ENCODE results near the gene GZMB.
"Not testable (repeated sequence)": the region's sequence is repeated elsewhere in the genome, so short reads cannot be mapped to it uniquely, and the experiment has no call there.

GZMB gene, protein sequence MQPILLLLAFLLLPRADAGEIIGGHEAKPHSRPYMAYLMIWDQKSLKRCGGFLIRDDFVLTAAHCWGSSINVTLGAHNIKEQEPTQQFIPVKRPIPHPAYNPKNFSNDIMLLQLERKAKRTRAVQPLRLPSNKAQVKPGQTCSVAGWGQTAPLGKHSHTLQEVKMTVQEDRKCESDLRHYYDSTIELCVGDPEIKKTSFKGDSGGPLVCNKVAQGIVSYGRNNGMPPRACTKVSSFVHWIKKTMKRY

DNA sequence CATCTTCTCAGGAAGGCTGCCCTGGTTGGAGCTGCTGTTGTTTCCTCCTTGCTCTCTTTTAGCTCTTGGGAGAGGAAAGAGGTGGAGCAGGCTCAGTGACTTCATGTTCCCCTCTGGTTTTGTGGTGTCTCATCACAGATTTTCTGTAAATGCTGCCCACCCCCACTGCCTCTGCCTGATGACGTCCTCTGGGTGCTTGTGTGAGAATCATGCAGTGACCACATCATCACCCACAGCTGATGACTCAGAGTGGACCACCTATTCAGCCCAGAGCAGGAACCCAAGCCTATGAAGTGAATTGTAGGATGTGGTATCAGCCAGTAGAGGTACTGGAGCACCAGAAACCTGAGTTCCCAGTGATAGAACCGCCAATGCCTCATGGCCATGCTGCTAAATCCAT lies at the start of gene GZMB:
GZMB (minus strand) TSS at position 33 of the 400 bp plus-strand sequence; CDS start at position 3, 30 bp downstream.
- no peak for DNase-seq

DNA sequence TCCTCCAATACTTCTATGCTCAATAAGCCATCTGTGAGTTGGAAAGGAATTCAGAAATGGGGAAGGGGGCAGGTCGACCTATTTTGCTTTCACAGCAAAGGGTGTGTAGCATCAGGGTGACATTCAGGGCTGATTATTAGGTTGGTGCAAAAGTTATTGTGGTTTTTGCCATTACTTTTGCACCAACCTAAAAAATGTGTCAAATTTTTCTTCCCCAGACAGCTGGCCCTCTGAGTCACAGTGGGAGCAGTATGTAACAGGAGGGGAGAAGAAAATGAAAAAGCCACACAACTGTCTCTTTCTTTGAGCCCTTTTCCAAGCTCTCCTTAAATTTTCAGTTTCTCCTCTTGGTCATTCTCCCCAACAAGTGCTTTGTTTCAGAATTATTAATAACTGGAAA lies 47.1 kb upstream of the GZMB start:
- no peak for DNase-seq

DNA sequence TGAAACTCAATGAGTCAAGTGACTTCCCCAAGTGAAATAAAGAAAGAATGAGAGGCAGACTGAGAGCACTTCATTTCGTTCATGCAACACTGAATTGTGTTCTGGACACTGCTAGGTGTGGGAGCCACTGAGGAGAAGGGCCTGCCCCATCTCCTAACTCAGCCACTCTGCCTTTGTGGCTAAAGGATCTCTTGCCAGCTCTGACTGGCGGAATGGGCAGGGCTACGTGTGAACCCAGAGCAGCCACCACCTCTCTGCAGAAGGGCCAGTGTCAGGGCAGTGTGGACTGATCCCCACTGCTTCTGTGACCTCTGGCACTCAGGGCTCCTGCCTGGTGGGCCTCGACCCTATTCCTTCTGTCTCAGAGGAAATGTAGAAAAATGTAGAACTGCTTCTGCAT lies 46.5 kb upstream of the GZMB start:
- no peak for DNase-seq

DNA sequence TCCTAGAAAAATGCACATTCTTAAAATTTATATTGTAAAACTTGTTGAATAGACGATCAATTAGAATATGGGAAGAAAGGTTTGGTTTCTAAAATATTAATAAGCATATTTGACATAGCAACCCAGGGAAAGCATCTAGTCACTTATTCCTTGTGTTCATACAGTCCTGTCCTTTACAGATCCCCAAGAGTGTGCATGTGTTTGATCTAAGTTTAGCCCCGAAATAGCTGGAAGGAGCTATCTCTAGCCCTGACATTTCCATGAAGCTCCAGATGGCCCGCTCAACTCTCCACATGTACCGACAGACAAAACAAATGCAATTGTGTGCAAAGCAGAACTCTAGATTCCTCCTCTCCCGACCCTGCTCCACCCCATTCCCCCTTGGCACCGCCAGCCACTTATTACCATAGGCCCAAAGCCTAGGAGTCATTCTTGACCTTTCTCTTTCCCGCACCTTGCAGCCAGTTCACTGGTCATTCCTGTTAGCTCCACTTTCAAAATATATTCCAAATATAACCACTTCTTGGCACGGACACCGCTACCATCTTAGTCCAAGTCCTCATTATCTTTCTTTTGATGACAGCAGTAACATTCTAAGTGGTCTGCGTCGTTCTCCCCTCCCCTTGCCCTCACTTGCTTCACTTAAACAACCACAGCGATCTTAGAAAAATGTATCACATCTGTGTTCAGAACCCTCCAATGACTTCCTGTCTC lies 45.4 kb upstream of the GZMB start:
- DNase-seq = no peak

DNA sequence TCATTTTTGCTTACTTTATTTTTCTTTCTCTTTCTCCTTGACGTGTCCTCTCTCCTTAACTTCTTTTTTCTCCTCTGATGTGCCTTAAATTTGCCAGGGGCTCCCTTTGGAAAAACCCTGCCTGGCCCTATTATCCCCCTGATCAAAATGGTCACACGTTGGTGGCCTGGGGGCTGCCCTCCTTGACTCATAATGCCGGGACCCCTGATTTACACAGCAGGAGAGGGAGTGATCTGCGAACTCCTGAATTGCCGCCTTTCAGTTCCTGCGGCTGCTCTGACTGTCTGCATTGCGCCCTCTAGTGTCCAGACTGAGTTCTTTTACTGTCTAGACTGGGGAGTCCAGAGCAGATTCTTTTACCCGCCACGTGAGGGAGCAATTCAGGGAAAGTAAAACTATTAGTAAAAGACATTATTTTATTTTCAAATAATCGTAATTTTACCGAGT lies 44.8 kb upstream of the GZMB start:
- peak; percentile 68 to 78 for DNase-seq

DNA sequence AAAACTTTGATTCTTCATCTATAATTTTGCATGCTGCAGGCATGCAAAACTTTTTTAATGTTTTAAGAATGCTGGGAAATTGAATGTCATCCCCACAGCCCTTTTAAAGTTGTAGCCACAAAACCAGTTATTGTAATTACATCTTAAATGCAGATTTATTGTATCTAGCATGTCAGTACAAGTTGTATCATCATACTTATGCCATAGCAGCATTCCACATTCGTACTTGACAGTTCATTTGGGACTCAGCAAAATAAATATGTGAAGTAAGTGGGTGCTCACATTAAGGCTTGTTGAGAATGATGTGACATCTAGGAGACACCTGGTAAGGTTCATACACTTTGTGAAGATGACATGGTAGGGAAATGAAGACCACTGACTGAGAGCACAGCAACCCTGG lies 44.0 kb upstream of the GZMB start:
- DNase-seq = no peak

DNA sequence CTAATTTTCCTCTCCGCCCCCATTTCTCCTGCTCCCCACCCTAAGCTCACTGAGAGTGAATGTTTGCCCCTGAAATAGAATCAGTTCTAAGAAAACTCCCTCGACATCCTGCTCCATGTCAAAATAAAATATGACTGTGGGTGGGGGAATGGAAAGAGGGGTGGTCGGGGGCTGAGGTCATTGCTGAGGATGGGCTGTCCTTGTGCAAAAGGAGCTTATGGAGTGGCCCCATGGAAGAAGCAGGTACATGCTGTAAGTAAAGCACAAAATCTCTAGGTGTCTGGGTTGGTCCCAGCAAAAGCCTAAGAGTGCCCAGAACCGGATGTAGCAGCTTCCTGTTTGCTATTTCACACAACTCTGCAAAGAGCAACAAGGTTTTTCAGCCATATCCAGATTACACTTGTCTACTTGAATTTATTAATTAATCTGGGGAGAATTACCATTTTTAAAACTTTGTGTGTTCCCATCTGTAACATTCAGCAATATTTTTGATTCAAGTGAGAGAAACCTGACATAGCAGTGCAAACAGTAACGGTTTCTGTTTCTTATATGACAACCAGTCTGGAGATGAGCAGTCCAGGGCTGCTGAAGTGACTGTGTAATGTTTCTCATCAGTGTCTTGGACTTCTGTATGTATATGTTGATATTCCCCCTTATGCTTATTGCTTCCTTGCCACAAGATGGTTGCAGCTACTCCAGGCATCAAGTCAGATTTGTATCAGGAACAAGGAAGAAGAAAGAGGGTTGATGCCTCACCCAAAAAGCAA lies 40.4 kb upstream of the GZMB start:
- DNase-seq = no peak

DNA sequence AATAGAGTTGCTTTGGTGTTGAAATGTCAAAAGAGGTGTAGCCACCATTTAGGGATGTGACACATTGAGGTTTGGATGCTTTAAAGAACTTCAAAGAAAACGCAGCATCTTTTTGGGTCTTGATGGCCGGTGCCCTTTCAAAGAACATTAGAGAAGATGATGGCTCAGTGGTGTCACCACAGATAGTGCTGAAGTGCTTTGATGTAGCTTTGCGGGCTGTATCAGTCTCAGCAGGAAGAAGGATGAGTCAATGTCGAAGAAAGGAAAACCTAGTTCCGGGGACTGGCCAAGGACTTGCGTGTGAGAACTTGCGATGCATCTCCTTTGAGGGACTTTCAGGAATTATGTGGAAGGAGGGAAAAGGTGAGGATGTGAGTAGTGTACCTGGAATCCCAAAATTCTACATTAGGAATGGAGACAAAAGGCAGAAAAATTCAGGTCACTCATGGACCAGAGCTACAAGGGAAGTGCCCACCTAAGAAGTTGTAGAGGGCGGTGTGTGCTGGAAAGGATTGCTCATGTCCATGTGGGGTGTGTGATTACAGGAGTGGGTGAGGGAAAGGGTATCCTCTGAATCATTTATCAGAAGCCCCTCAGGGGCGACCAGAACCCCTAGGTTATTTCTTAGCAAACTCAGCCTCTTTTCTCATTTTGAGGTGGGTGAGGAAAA lies 39.7 kb upstream of the GZMB start:
- no peak for DNase-seq

DNA sequence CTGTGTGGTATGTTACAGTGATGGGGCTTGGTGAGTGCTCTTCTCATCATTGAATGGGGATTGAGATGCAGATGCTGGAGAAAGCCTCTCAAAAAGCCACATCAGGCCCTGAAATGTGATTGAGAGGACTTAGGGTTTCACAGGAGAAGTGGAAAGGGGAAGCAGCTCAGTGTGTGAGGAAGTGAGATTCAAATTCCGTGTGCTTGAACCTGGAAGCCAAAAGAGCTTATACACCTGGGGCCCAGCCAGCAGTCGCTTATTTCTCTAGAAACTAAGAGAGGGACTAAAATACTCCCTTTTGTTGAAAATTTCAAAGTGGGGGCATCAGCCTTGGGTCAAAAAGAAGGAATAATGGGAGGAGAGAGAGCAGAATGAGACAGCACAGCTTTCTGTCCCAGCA lies 39.1 kb upstream of the GZMB start:
- no peak for DNase-seq

DNA sequence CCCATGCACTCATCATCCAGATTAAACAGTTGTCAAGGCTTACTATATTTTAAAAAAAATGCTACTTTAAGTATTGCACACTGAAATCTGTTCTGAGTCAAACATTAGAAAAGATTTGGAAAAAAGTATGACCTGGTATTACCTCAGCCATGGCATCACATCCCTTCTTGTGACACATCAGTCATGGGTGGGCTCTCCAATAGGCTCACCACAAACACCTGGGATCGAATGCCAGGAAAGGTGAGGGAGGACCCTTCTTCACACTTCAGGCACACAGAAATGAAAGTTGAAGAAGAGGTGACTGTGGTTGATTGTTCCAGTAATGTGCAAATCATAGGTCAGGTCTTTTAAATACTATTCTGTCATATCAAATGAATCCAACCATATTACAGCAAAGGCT lies 36.6 kb upstream of the GZMB start:
- no peak for DNase-seq

DNA sequence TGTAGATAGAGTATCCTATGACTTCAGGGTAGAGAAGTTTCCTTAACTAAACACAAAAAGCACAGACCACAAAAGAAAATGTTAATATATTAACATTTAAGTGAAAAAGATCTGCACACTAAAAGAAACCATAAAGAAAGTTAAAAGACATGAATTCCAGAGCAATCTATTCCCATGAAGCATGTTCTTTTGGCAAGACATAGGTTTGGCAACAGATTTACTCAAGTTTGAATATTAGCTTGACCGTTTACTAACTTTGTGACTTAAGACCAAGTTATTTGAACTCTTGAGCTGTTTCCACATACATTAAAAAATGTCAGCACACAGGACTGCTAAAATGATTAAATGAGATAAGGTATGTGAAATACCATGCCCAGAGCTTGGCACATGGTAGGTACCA lies 35.7 kb upstream of the GZMB start:
- DNase-seq = no peak

DNA sequence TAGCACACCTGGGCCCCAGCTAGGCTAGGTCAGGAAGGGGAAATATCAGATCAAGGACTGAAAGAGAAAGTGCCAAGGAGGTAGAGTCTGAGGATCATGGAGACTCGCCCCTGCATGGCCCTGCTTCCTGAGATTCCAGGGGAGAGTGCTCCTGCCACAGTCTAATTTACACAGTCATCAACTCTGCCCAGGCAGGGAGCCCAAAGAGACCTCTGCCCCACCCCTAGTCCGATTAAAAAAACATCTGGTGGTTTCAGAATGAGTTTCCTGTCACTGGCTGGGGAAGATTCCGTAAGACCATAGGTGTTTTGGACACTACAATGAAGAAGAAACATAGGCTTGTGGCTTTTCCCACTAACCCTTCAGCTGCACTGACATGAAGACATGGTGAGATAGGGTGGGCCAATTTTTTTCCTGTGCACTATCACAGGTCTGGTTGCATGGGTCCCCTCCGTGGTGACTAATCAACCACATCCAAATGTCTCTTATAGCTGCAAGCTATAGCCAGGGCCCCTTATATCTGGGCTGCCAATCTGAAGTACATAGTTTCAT lies 31.5 kb upstream of the GZMB start:
- no peak for DNase-seq

DNA sequence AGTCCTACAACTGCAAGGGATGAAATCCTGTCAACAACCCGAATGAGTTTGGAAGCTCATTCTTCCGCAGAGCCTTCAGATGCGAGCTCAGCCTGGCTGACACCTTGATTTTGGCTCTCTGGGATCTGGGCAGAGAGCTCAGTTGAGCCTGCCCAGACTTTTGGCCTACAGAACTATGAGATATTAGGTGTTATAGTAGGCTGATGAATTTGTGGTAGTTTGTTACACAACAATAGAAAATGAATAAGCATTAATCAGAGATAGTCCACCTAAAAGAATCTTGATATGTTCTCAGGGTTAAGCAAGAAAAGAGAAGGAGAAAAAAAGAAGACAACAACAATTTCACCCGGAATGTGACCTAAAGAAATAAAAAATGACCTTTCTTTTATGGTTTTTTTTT lies 30.4 kb upstream of the GZMB start:
- DNase-seq = no peak

DNA sequence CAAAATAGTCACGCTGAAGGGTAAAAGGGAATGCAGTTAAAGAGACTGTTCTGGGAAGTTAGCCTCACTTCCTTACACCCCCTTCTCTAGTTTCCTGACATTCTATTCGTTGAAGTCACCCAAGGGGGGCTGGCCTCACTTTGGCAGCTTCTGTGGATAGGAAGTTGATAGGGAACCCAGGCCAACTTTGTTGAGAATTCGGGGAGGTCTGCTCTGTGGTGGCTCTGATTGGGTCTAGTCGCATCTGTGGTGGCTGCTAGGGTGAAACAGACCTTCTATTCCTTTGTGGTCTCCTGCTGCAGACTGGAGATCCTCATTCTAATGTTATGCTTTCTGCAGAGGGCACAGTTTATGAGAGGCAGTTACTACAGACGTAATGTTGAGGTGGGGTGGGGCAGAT lies 28.8 kb upstream of the GZMB start:
- DNase-seq = no peak

DNA sequence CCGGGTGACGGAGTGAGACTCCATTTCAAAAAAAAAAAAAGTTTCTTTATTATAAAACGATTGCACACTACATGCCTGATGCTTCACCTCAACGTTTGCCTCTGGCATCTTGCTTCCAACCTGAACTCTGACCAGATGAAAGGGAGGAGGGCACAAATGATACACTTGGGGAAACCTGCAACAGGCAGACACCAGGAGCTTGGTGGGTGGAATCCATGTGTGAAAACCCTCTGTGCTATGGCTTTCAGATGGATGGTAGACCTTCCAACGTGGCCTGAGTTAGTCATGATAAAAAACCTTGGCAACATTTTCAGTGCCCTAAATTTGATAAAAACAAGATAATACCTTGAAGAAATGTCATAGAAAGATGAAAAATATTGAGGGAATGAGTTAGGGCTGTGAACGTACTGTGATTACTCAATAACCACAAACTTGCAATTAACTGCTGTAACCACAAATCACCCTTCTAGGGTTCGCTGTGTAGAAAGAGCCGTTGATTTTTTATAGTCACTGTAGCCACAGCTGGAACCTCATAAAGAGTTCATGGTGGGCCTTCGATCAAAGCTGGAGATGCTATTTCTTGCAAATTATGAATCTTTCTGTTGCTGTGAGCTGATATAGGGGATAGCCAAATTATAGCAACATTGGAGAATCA lies 26.1 kb upstream of the GZMB start:
- no peak for DNase-seq

DNA sequence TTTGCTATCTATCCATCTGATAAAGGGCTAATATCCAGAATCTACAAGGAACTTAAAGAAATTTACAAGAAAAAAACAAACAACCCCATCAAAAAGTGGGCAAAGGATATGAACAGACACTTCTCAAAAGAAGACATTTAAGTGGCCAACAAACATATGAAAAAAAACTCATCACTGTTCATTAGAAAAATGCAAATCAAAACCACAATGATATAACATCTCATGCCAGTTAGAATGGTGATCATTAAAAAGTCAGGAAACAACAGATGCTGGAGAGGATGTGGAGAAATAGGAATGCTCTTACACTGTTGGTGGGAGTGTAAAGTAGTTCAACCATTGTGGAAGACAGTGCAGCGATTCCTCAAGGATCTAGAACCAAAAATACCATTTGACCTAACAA lies 14.4 kb upstream of the GZMB start:
- DNase-seq = not testable (repeated sequence)

DNA sequence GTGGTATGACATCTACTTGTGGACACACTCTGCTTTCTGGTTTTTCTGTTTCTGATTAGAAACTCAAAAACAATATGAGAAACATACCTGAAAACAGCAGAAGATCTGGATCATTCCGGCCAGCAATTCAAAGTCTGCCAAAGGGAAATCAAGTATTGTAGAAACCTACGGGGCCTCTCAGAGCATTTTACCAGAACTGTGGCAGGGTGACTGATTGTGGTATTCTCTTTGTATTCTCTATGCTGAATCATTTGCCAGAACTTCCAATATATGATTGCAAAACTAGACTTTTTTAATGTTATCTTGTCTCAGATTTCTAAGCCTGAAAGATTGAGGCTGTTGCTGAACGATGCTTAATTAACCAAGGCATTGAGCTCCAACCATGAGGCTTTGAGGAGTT lies 5.9 kb upstream of the GZMB start:
- no peak for DNase-seq

DNA sequence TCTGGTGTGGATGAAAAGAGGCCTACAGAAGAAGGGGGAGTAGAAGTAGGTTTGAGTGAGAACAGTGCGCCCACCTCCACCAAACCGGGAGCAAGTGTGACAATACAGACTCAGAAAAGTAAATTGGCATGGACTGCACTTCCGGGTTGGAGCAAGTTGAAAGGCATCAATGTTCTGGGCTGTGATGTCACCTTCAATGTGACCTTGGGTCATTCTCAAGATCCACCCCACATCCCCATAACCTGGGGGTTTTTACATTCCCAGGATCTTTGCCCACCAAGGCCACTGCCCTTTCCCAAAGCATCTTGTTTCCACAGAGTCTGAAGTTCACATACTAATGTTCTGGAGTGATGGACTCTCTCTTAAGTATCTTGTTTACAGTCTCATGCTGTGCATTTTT lies 5.3 kb upstream of the GZMB start:
- DNase-seq = no peak

DNA sequence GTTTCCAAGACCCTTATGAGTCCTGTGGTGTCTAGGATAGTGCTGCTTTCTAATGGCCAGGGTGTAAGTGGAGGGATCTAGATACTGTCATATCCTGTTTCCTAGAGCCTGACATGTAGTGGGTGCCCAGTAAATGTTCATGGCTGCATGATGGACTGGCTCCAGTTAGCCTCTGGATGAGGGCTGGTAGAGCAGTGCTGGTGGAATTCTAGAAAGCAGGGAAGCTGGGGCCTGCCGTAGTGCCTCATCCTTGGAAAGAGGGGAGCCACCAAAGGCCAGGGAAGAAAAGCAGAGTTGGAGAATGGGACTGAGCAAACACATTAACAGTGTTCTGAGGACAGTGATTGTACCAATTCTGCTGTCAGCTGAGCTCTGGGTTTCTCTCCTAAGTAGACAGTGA lies 637 bp downstream of the GZMB start:
- DNase-seq = no peak

DNA sequence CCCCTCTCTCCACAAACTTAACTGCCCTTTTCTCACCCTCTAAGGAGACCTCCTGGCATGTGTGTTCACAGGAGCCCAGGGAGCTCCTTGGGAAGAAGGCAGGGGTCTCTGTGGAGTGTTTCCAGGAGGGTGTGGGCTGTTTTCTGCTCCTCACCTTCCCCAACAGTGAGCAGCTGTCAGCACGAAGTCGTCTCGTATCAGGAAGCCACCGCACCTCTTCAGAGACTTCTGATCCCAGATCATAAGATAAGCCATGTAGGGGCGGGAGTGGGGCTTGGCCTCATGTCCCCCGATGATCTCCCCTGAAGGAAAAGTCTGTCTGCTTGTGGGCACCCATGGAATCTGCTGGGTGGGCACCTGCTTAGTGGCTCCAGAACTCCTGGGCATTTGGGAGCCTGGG lies 1.2 kb downstream of the GZMB start:
- no peak for DNase-seq

DNA sequence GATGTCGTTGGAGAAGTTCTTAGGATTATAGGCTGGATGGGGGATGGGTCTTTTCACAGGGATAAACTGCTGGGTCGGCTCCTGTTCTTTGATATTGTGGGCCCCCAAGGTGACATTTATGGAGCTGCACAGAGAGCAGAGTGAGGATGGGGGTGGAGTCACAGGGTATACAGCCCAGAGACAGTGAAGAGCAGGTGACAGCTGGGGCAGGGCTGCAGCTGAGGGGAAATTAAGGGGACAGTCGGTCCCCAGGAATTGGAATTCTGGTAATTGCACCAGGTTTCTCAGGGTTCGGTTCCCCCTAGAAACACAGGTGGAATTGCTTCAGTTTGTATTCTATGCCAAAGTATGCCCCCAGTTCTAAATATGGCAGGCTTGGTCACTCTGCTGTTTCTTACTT lies 1.7 kb downstream of the GZMB start:
- DNase-seq = no peak

DNA sequence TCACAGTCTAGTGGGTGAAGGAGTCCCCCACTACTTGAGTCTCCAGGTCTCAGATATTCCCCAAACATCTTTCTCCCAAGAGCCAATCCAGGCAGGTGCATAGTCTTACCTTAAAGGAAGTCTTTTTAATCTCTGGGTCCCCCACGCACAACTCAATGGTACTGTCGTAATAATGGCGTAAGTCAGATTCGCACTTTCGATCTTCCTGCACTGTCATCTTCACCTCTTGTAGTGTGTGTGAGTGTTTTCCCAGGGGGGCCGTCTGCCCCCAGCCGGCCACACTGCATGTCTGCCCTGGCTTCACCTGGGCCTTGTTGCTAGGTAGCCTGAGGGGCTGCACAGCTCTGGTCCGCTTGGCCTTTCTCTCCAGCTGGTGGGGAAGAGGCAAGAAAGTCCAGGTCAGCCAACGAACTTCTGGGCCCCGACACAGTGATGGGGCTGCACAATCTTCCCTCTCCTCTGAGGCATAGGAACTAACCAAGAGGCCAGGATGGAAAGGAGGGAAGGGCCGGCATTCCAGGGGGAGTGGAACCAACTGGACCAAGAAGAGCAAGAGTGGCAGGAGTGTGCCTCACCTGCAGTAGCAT lies 2.1 kb downstream of the GZMB start:
- DNase-seq = no peak

Data from NCI-H1930 (cell line).